ENCODE results near the gene PUS3.

The PUS3 gene

DNA sequence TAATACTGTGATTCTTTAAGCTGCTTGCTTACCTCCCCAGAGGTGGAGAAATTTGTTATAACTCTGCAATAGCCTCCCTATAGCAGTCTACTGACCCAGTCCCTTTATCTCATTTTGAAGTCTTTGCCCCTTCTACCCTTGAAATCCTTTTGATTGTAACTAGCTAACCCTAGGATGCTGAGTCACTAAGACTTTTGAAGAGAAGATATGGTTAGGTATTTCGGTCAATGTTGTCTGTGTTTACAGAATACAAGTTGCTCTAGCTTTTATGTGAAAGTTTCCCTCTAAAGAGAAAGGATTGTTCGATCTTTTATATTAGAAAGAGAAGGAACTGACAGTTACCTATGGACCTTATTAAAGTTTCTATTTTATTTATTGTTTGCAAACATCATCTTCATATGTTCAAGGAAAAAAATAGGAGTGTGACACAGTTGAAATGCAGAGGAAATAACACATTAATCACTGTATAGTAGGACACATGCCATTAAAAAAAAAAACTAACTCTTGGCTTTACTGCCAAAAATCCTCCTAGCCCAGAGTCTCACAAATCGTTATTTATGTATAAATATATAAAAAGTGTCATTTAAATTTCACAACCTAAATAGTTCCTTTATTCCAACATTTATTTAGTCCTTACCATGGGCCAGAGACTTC is 12.4 kb downstream of the PUS3 start:
- no peak for DNase-seq (ENCODE audit: low read depth)
- H3K4me3 ChIP-seq (ENCODE audit: low read depth, low read length): peak overlapping the region; percentile 39

GRCh38 chr11:125887373-125888324 is 15.4 kb downstream of the PUS3 start, which contains the start of gene HYLS1:
Gene HYLS1 (plus strand): TSS chr11:125887668. CDS start chr11:125899369, 11,701 bp downstream.
- H3K4me3 ChIP-seq (ENCODE audit: low read depth, low read length): peak within 1 kb of the TSS; percentile 77
- DNase-seq (ENCODE audit: low read depth): peak; percentile 99
- TF ChIP-seq, protein P1, sequence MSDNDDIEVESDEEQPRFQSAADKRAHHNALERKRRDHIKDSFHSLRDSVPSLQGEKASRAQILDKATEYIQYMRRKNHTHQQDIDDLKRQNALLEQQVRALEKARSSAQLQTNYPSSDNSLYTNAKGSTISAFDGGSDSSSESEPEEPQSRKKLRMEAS (IDR thresholded peaks at IDR 0.05; ENCODE audit: low read depth, low read length): peak; percentile 91
- TF ChIP-seq, protein P2, sequence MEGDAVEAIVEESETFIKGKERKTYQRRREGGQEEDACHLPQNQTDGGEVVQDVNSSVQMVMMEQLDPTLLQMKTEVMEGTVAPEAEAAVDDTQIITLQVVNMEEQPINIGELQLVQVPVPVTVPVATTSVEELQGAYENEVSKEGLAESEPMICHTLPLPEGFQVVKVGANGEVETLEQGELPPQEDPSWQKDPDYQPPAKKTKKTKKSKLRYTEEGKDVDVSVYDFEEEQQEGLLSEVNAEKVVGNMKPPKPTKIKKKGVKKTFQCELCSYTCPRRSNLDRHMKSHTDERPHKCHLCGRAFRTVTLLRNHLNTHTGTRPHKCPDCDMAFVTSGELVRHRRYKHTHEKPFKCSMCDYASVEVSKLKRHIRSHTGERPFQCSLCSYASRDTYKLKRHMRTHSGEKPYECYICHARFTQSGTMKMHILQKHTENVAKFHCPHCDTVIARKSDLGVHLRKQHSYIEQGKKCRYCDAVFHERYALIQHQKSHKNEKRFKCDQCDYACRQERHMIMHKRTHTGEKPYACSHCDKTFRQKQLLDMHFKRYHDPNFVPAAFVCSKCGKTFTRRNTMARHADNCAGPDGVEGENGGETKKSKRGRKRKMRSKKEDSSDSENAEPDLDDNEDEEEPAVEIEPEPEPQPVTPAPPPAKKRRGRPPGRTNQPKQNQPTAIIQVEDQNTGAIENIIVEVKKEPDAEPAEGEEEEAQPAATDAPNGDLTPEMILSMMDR (IDR thresholded peaks at IDR 0.05; ENCODE audit: low read depth, low read length): peak; percentile 9
- peak; percentile 89 for TF ChIP-seq POLR2A (IDR thresholded peaks at IDR 0.05; ENCODE audit: extremely low read depth, insufficient read length)
- peak; percentile 95 for TF ChIP-seq MYC (IDR thresholded peaks at IDR 0.05; ENCODE audit: low read depth, low read length)

More for the DNA sequence above, 12.4 kb downstream of the PUS3 start:
- TF ChIP-seq, protein P2 (IDR thresholded peaks at IDR 0.05; ENCODE audit: low read depth, low read length): no peak
- TF ChIP-seq, protein P1 (IDR thresholded peaks at IDR 0.05; ENCODE audit: low read depth, low read length): no peak
- TF ChIP-seq MYC (IDR thresholded peaks at IDR 0.05; ENCODE audit: low read depth, low read length) (no peak), POLR2A (IDR thresholded peaks at IDR 0.05; ENCODE audit: extremely low read depth, insufficient read length) (no peak)

- TF ChIP-seq, protein P1 (IDR thresholded peaks at IDR 0.05; ENCODE audit: low read depth, low read length): peak; percentile 79
- TF ChIP-seq POLR2A (IDR thresholded peaks at IDR 0.05; ENCODE audit: extremely low read depth, insufficient read length): peak; percentile 31
- TF ChIP-seq MYC (IDR thresholded peaks at IDR 0.05; ENCODE audit: low read depth, low read length): peak; percentile 70
- TF ChIP-seq, protein P2 (IDR thresholded peaks at IDR 0.05; ENCODE audit: low read depth, low read length): no peak
- H3K4me3 ChIP-seq (ENCODE audit: low read depth, low read length): peak overlapping the region; percentile 59
- peak; percentile 89 for DNase-seq (ENCODE audit: low read depth)
Observed at GRCh38 chr11:125886997-125887372, 16.0 kb downstream of the PUS3 start.

DNA sequence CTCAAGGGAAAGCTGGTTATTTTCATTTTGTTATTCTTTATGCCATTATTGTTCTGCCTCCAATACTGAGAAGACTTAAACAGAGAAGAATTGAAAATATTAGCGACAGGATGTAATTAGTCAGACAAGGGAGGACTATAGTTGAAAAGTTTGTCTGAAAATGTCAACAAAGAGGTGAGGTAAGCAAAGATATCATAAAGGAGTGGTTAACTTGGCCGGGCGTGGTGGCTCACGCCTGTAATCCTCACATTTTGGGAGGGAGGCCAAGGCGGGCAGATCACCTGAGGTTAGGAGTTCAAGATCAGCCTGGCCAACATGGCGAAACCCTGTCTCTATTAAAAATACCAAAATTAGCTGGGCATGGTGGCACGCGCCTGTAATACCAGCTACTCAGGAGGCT is 19.6 kb downstream of the PUS3 start:
- no peak for DNase-seq (ENCODE audit: low read depth)
- TF ChIP-seq MYC (IDR thresholded peaks at IDR 0.05; ENCODE audit: low read depth, low read length) (no peak), POLR2A (IDR thresholded peaks at IDR 0.05; ENCODE audit: extremely low read depth, insufficient read length) (no peak)
- TF ChIP-seq, protein P2 (IDR thresholded peaks at IDR 0.05; ENCODE audit: low read depth, low read length): no peak
- TF ChIP-seq, protein P1 (IDR thresholded peaks at IDR 0.05; ENCODE audit: low read depth, low read length): no peak
- no peak overlapping the region for H3K4me3 ChIP-seq (ENCODE audit: low read depth, low read length)

DNA sequence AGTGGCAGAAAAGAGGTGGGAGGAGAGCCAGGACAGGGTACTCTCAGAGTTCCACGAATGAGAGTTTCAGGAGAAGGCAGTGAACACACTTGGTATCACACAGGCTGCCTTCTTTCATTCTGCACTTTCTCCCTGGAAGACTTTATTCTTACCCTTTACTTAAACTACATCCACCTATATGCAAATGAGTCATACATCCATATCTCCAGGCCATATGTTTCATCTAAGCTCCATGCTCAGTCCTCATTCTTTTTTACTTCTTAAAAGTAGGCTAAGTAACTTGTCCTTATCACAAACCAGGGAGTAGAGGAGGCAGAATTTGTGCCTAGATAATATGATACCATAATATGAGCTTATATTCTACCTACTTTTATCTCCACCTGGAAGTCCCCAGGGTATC is 21.7 kb downstream of the PUS3 start:
- TF ChIP-seq, protein P1 (IDR thresholded peaks at IDR 0.05; ENCODE audit: low read depth, low read length): no peak
- TF ChIP-seq POLR2A (IDR thresholded peaks at IDR 0.05; ENCODE audit: extremely low read depth, insufficient read length): no peak
- TF ChIP-seq, protein P2 (IDR thresholded peaks at IDR 0.05; ENCODE audit: low read depth, low read length): no peak
- no peak for TF ChIP-seq MYC (IDR thresholded peaks at IDR 0.05; ENCODE audit: low read depth, low read length)
- DNase-seq (ENCODE audit: low read depth): no peak
- no peak overlapping the region for H3K4me3 ChIP-seq (ENCODE audit: low read depth, low read length)

Data from NB4 (cell line).